Measurements from ENCODE around the gene ALS2CL. TPM values are rescaled to one million over a fixed set of nuclear protein-coding genes. Genes with fewer than 3 reads are reported as not detected.

The ALS2CL gene
- total and polyA plus RNA-seq, 3 experiments from 2014 or later = 0.84 to 1.2 (median 0.96) TPM

- Histone ChIP-seq H3K9me3 (ENCODE audit: low read length) (no peaks in the 10 kb centered on the region), H3K4me3 (ENCODE audit: low read length) (no peak overlapping the region), H3K36me3 (ENCODE audit: insufficient read depth, low read length) (no peaks in the 10 kb centered on the region), H3K27ac (ENCODE audit: low read depth, low read length) (no peak overlapping the region), H3K27me3 (ENCODE audit: insufficient read depth, low read length, poor library complexity, severe bottlenecking) (no peaks in the 10 kb centered on the region), H3K4me1 (ENCODE audit: insufficient read depth, low read length) (no peaks in the 10 kb centered on the region)
- Mint-ChIP-seq H3K9me3 (peaks cover 0 to 6% (median 0%) of the 10 kb centered on the region in 5 donors), H3K4me1 (no peaks in the 10 kb centered on the region), H3K27me3 (peaks cover 23 to 31% of the 10 kb centered on the region in 2 donors), H3K27ac (peak overlapping the region in 1 of 8 donors; percentile 64), H3K36me3 (no peaks in the 10 kb centered on the region), H3K4me3 (no peak overlapping the region)
- CTCF ChIA-PET = no interaction called here
- POLR2A ChIA-PET = no interaction called here
- no peak for DNase-seq
Observed at GRCh38 chr3:46719044-46719565, 25.6 kb upstream of the ALS2CL start.

- Mint-ChIP-seq H3K4me1 (no peaks in the 10 kb centered on the region), H3K4me3 (no peak within 1 kb of the TSS), H3K27me3 (peaks cover 20 to 31% of the 10 kb centered on the region in 2 donors), H3K27ac (peak within 1 kb of the TSS in 1 of 8 donors; percentile 64), H3K36me3 (no peaks in the 10 kb centered on the region), H3K9me3 (peaks cover 0 to 6% (median 0%) of the 10 kb centered on the region in 5 donors)
- Histone ChIP-seq H3K27me3 (ENCODE audit: insufficient read depth, low read length, poor library complexity, severe bottlenecking) (no peaks in the 10 kb centered on the region), H3K4me1 (ENCODE audit: insufficient read depth, low read length) (no peaks in the 10 kb centered on the region), H3K36me3 (ENCODE audit: insufficient read depth, low read length) (no peaks in the 10 kb centered on the region), H3K27ac (ENCODE audit: low read depth, low read length) (no peak within 1 kb of the TSS), H3K9me3 (ENCODE audit: low read length) (no peaks in the 10 kb centered on the region), H3K4me3 (ENCODE audit: low read length) (no peak within 1 kb of the TSS)
- ChIA-PET CTCF (no interaction called here), POLR2A (no interaction called here)
- no peak for DNase-seq
Observed at GRCh38 chr3:46717447-46718231, 24.2 kb upstream of the ALS2CL start, which contains the start of gene PRSS50. TSS of gene PRSS50 (minus strand) at chr3:46717869. CDS start at chr3:46717824, 45 bp downstream.

GRCh38 chr3:46716461-46717441 is 23.3 kb upstream of the ALS2CL start:
- ChIA-PET POLR2A (no interaction called here), CTCF (interaction anchor here (0.9 kb wide), 1 partner anchor 11 kb away, joined by 3 read pairs; no protein-coding TSS in a partner anchor)
- H3K4me3 Mint-ChIP-seq = no peak overlapping the region
- no peak overlapping the region for H3K27ac ChIP-seq (ENCODE audit: low read depth, low read length)
- DNase-seq = no peak
- no peaks in the 10 kb centered on the region for H3K9me3 ChIP-seq (ENCODE audit: low read length)
- H3K27ac Mint-ChIP-seq = no peak overlapping the region
- no peaks in the 10 kb centered on the region for H3K4me1 Mint-ChIP-seq
- no peaks in the 10 kb centered on the region for H3K36me3 Mint-ChIP-seq
- H3K27me3 Mint-ChIP-seq = peaks cover 19 to 29% of the 10 kb centered on the region in 2 donors
- no peak overlapping the region for H3K4me3 ChIP-seq (ENCODE audit: low read length)
- no peaks in the 10 kb centered on the region for H3K4me1 ChIP-seq (ENCODE audit: insufficient read depth, low read length)
- peaks cover 0 to 6% (median 0%) of the 10 kb centered on the region in 5 donors for H3K9me3 Mint-ChIP-seq
- no peaks in the 10 kb centered on the region for H3K36me3 ChIP-seq (ENCODE audit: insufficient read depth, low read length)
- H3K27me3 ChIP-seq (ENCODE audit: insufficient read depth, low read length, poor library complexity, severe bottlenecking) = no peaks in the 10 kb centered on the region

- ChIA-PET CTCF (interaction anchor here (0.9 to 1.1 kb wide), 2 partner anchors 10 to 194 kb away, joined by 3 read pairs; no protein-coding TSS in a partner anchor), POLR2A (no interaction called here)
- no peak for DNase-seq
- Mint-ChIP-seq H3K27me3 (peaks cover 17 to 19% of the 10 kb centered on the region in 2 donors), H3K4me3 (no peak overlapping the region), H3K27ac (no peak overlapping the region), H3K4me1 (no peaks in the 10 kb centered on the region), H3K36me3 (no peaks in the 10 kb centered on the region), H3K9me3 (peaks cover 0 to 2% (median 0%) of the 10 kb centered on the region in 5 donors)
- no peaks in the 10 kb centered on the region for H3K36me3 ChIP-seq (ENCODE audit: insufficient read depth, low read length)
- H3K27me3 ChIP-seq (ENCODE audit: insufficient read depth, low read length, poor library complexity, severe bottlenecking) = no peaks in the 10 kb centered on the region
- no peak overlapping the region for H3K4me3 ChIP-seq (ENCODE audit: low read length)
- H3K27ac ChIP-seq (ENCODE audit: low read depth, low read length) = no peak overlapping the region
- no peaks in the 10 kb centered on the region for H3K4me1 ChIP-seq (ENCODE audit: insufficient read depth, low read length)
- no peaks in the 10 kb centered on the region for H3K9me3 ChIP-seq (ENCODE audit: low read length)
Observed at GRCh38 chr3:46715507-46716175, 22.2 kb upstream of the ALS2CL start.

- ChIA-PET POLR2A (interaction anchor here (0.6 kb wide), 1 partner anchor 44 kb away, joined by 4 read pairs; no protein-coding TSS in a partner anchor), CTCF (interaction anchor here (1.1 kb wide), 1 partner anchor 195 kb away, joined by 3 read pairs; no protein-coding TSS in a partner anchor)
- Histone ChIP-seq H3K9me3 (ENCODE audit: low read length) (no peaks in the 10 kb centered on the region), H3K27me3 (ENCODE audit: insufficient read depth, low read length, poor library complexity, severe bottlenecking) (no peaks in the 10 kb centered on the region), H3K4me1 (ENCODE audit: insufficient read depth, low read length) (no peaks in the 10 kb centered on the region), H3K27ac (ENCODE audit: low read depth, low read length) (no peak overlapping the region), H3K4me3 (ENCODE audit: low read length) (no peak overlapping the region), H3K36me3 (ENCODE audit: insufficient read depth, low read length) (no peaks in the 10 kb centered on the region)
- H3K9me3 Mint-ChIP-seq = peaks cover 0 to 2% (median 0%) of the 10 kb centered on the region in 5 donors
- H3K27me3 Mint-ChIP-seq = peaks cover 16 to 17% of the 10 kb centered on the region in 2 donors
- DNase-seq = no peak
- no peak overlapping the region for H3K27ac Mint-ChIP-seq
- H3K36me3 Mint-ChIP-seq = no peaks in the 10 kb centered on the region
- no peak overlapping the region for H3K4me3 Mint-ChIP-seq
- no peaks in the 10 kb centered on the region for H3K4me1 Mint-ChIP-seq
Observed at GRCh38 chr3:46714728-46715506, 21.4 kb upstream of the ALS2CL start.

- Mint-ChIP-seq H3K27me3 (peaks cover 10 to 12% of the 10 kb centered on the region in 2 donors), H3K4me3 (no peak overlapping the region), H3K9me3 (peaks cover 0 to 2% (median 0%) of the 10 kb centered on the region in 5 donors), H3K4me1 (no peaks in the 10 kb centered on the region), H3K36me3 (no peaks in the 10 kb centered on the region), H3K27ac (peak overlapping the region in 1 of 8 donors; percentile 19)
- H3K27ac ChIP-seq (ENCODE audit: low read depth, low read length) = no peak overlapping the region
- no peak for DNase-seq
- POLR2A ChIA-PET = interaction anchor here (0.6 kb wide), 1 partner anchor 45 kb away, joined by 4 read pairs; no protein-coding TSS in a partner anchor
- no peak overlapping the region for H3K4me3 ChIP-seq (ENCODE audit: low read length)
- H3K27me3 ChIP-seq (ENCODE audit: insufficient read depth, low read length, poor library complexity, severe bottlenecking) = no peaks in the 10 kb centered on the region
- no peaks in the 10 kb centered on the region for H3K36me3 ChIP-seq (ENCODE audit: insufficient read depth, low read length)
- H3K4me1 ChIP-seq (ENCODE audit: insufficient read depth, low read length) = no peaks in the 10 kb centered on the region
- CTCF ChIA-PET = no interaction called here
- H3K9me3 ChIP-seq (ENCODE audit: low read length) = no peaks in the 10 kb centered on the region
Observed at GRCh38 chr3:46713898-46714552, 20.5 kb upstream of the ALS2CL start.
